ENCODE measurements around the gene SND1. TPM values are rescaled to one million over a fixed set of nuclear protein-coding genes. Genes with fewer than 3 reads are reported as not detected.

The SND1 gene
- total RNA-seq, 1 donor from 2014 or later = 165 TPM

DNA sequence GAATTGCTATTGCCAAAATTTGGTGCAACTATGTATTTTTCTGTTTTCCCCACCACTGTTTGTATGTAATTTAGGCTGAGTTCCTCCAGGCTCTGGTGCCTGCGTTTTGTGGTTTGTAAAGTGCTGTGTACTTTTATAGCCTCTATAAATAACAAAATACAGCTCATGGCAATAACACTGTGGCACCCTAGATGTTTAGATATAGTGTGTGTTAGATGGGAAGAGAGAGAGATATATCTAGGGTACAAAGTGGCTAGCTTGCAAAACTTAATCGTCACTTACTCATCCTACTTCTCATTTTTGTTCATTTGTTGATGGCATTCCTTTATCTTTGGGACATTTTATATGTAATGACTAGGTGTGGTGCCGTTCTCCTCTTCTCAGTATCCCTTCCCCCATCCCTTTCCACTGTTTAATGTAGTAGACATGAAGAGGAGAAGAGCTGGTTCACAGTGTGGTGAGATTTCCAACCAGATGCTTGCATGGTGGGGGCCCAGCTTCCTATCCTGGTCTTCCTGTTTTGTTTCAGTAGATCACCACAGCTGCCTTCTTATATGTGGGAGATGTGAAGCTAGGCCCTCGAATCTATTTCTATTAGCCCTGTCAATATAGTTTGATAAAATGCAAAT lies 115.0 kb downstream of the SND1 start:
- H3K36me3 Mint-ChIP-seq (ENCODE audit: unreplicated experiment) = no peaks in the 10 kb centered on the region
- no peak overlapping the region for H3K4me3 Mint-ChIP-seq (ENCODE audit: unreplicated experiment)
- TF ChIP-seq, protein P1, sequence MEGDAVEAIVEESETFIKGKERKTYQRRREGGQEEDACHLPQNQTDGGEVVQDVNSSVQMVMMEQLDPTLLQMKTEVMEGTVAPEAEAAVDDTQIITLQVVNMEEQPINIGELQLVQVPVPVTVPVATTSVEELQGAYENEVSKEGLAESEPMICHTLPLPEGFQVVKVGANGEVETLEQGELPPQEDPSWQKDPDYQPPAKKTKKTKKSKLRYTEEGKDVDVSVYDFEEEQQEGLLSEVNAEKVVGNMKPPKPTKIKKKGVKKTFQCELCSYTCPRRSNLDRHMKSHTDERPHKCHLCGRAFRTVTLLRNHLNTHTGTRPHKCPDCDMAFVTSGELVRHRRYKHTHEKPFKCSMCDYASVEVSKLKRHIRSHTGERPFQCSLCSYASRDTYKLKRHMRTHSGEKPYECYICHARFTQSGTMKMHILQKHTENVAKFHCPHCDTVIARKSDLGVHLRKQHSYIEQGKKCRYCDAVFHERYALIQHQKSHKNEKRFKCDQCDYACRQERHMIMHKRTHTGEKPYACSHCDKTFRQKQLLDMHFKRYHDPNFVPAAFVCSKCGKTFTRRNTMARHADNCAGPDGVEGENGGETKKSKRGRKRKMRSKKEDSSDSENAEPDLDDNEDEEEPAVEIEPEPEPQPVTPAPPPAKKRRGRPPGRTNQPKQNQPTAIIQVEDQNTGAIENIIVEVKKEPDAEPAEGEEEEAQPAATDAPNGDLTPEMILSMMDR (IDR thresholded peaks at IDR 0.05; ENCODE audit: partially characterized antibody, unreplicated experiment) = no peak
- H3K9me3 Mint-ChIP-seq (ENCODE audit: unreplicated experiment) = peaks cover 5% of the 10 kb centered on the region
- peaks cover 2% of the 10 kb centered on the region for H3K27me3 Mint-ChIP-seq (ENCODE audit: unreplicated experiment)
- peaks cover 43% of the 10 kb centered on the region for H3K4me1 Mint-ChIP-seq (ENCODE audit: low read depth, unreplicated experiment)
- no peak for DNase-seq
- H3K27ac Mint-ChIP-seq (ENCODE audit: unreplicated experiment) = no peak overlapping the region

DNA sequence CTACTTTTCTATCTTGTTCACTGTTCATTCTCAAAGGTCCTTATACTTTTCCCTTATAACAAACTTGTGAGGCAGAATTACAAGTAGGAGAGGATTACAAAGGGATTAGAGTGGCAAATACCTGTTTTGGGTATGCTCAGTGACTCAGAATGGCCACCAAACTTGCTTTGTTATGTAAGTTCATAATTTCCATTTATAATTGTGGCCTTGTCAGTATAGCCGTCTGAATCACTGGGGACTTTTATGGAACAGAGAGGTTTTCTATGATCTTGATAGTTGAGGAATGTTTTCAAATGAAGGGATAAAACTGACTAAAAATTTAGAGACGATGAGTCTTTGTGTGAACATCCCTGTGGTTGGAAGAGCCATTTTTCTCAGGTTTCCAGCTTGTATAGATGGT lies 116.2 kb downstream of the SND1 start:
- H3K9me3 Mint-ChIP-seq (ENCODE audit: unreplicated experiment) = peaks cover 5% of the 10 kb centered on the region

DNA sequence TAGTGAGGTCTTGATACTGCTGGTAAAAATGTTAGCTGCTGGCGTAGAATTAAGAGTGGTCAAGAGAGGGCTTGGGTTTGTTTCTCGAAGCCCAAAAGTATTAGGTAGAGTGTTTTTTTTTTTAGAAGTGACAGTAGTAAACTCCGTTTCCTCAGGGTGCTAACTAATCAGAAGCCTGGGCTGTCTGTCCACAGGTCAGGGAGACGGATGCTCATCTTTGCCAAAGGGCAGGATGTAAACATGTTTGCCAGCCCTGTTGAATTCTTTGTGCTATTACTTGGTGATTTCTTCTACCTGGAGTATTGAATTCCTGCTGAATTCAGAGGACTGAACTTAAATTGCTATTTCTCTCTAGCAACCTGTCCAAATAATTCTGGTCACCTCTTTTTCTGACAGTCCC lies 117.1 kb downstream of the SND1 start:
- no peak for DNase-seq
- Mint-ChIP-seq H3K36me3 (ENCODE audit: unreplicated experiment) (no peaks in the 10 kb centered on the region), H3K27me3 (ENCODE audit: unreplicated experiment) (peaks cover 2% of the 10 kb centered on the region), H3K4me1 (ENCODE audit: low read depth, unreplicated experiment) (peaks cover 43% of the 10 kb centered on the region), H3K9me3 (ENCODE audit: unreplicated experiment) (peaks cover 5% of the 10 kb centered on the region), H3K4me3 (ENCODE audit: unreplicated experiment) (no peak overlapping the region), H3K27ac (ENCODE audit: unreplicated experiment) (peak overlapping the region; percentile 18)
- TF ChIP-seq, protein P1 (IDR thresholded peaks at IDR 0.05; ENCODE audit: partially characterized antibody, unreplicated experiment) = no peak

More for the DNA sequence above, 116.2 kb downstream of the SND1 start:
- TF ChIP-seq, protein P1 (IDR thresholded peaks at IDR 0.05; ENCODE audit: partially characterized antibody, unreplicated experiment) = no peak
- Mint-ChIP-seq H3K36me3 (ENCODE audit: unreplicated experiment) (no peaks in the 10 kb centered on the region), H3K27ac (ENCODE audit: unreplicated experiment) (no peak overlapping the region), H3K4me1 (ENCODE audit: low read depth, unreplicated experiment) (peaks cover 43% of the 10 kb centered on the region), H3K4me3 (ENCODE audit: unreplicated experiment) (no peak overlapping the region), H3K27me3 (ENCODE audit: unreplicated experiment) (peaks cover 2% of the 10 kb centered on the region)
- DNase-seq = no peak

DNA sequence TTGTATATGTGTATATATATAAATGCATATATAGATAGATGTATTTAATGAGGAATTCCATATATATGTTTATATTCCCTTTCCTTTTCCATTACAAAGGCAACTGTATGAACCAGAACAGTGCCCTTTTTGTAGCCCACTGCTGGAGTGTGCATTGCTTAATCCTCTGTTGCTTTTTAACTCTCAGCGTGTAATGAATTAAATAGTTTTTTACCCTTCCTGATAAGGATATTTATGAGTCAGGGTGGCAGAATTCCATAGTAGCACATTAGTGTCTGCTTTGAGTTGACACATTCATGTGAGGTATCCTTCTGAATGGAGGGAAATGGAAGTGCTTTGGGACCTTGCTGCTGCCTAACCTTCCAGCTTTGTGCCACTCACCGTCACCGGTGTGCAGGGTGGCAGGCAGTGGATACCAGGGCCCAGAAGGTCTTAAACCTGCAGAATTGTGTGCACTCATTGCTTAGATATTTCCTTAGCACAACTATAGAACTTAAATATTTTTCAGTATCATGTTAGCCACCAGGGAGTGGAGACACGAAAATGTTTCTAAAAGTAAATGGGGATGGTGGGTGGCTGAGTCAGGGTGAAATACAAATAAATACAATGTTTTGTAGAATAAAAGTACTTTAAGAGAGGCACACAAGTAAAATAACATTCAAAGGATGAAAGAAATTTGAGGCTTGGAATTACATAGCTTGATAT lies 117.9 kb downstream of the SND1 start:
- peaks cover 37% of the 10 kb centered on the region for H3K4me1 Mint-ChIP-seq (ENCODE audit: low read depth, unreplicated experiment)
- no peak overlapping the region for H3K27ac Mint-ChIP-seq (ENCODE audit: unreplicated experiment)
- H3K27me3 Mint-ChIP-seq (ENCODE audit: unreplicated experiment) = peaks cover 2% of the 10 kb centered on the region
- TF ChIP-seq, protein P1 (IDR thresholded peaks at IDR 0.05; ENCODE audit: partially characterized antibody, unreplicated experiment) = no peak
- peaks cover 5% of the 10 kb centered on the region for H3K9me3 Mint-ChIP-seq (ENCODE audit: unreplicated experiment)
- H3K36me3 Mint-ChIP-seq (ENCODE audit: unreplicated experiment) = no peaks in the 10 kb centered on the region
- H3K4me3 Mint-ChIP-seq (ENCODE audit: unreplicated experiment) = no peak overlapping the region
- DNase-seq = no peak

DNA sequence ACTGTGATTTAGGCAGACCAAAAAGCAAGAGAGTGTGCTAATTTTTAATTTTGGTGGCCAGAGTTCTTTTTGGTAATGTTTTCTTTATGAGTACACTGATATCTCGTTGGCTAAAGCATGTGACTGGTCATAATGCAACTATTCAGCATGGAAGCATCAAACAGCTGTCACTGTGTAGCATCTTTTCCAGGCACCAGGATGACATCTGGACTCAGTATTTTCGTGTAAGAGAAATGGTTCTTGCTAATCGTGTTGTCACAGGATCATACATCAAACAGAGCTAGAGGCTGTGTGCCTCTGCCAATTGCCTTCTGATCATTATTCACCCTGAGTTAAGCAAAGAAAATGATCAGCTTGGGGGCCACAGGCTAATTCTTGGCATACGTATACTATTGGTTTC lies 118.9 kb downstream of the SND1 start:
- no peak overlapping the region for H3K27ac Mint-ChIP-seq (ENCODE audit: unreplicated experiment)
- no peak overlapping the region for H3K4me3 Mint-ChIP-seq (ENCODE audit: unreplicated experiment)
- H3K4me1 Mint-ChIP-seq (ENCODE audit: low read depth, unreplicated experiment) = peaks cover 30% of the 10 kb centered on the region
- TF ChIP-seq, protein P1 (IDR thresholded peaks at IDR 0.05; ENCODE audit: partially characterized antibody, unreplicated experiment) = no peak
- DNase-seq = no peak
- H3K27me3 Mint-ChIP-seq (ENCODE audit: unreplicated experiment) = peaks cover 2% of the 10 kb centered on the region
- no peaks in the 10 kb centered on the region for H3K36me3 Mint-ChIP-seq (ENCODE audit: unreplicated experiment)
- peaks cover 5% of the 10 kb centered on the region for H3K9me3 Mint-ChIP-seq (ENCODE audit: unreplicated experiment)
